Fibroblast of villous mesenchyme (primary cell): ENCODE data around the gene MOV10L1. TPM values are rescaled to one million over a fixed set of nuclear protein-coding genes. Genes with fewer than 3 reads are reported as not detected.

Experiments used
- DNase-seq: peaks from one replicate; pipeline ENCODE4 v3.0.0-alpha.2; 2010; ENCODE audit warnings: low read depth
- H3K4me3 ChIP-seq: 2 replicates; pipeline ENCODE4 v1.5.1; 2011; ENCODE audit warnings: low read depth, mild to moderate bottlenecking, low read length
- CTCF ChIP-seq: IDR thresholded peaks from 2 replicates; pipeline ENCODE4 v1.5.1; 2012; ENCODE audit warnings: low read depth, mild to moderate bottlenecking, low read length; ENCODE audit not compliant: insufficient read depth
- total RNA-seq: library from RNA; depleted of rRNA; stranded (reverse); fragments of >200 nt; gene quantifications from 2 replicates; pipeline ENCODE4 v1.2.3, GENCODE V29; 2012

MOV10L1 gene
- total RNA-seq, 1 donor = 10.8 TPM

GRCh38 chr22:50105208-50106100 is 15.6 kb downstream of the MOV10L1 start:
- TF ChIP-seq CTCF = no peak
- peak; percentile 76 for DNase-seq

DNA sequence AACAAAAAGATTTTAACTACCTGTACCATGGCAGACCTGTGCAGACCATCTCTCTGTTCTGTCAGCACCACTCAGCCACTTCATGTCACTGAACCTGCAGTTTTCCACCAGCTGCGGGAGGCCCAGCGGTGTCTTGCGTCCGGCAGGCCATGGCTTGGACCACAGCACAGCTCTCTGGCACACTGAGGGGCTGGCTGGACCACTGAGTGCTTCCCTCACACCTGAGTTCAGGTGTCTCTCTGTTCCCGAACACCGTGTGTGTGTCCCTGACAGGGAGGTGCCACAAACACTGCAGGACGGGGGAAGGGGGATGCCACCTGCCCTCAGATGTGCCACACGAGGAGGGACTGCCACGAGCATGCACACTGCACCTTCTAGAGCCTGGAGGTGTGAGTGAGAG is 17.7 kb downstream of the MOV10L1 start:
- no peak for TF ChIP-seq CTCF

More at GRCh38 chr22:50105208-50106100, 15.6 kb downstream of the MOV10L1 start:
- no peak overlapping the region for H3K4me3 ChIP-seq

DNA sequence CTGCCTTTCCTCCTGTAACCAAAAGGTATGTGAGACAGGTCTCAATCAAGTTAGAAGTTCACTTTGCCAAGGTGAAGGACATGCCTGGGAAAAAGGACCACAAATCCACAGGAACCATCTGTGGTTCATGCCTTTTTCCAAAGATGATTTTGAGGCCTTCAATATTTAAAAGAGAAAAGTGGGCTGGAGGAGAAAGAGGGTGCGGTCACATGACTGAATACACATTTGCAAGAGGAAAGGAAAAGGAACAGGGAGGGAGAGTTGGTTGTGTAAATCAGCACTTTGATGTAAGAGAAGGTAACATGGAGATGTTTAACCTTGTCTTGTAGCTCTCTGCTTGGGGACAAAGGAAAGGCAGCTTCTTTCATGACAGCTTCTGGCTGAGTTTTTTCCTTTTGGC is 21.2 kb downstream of the MOV10L1 start:
- H3K4me3 ChIP-seq = no peak overlapping the region
- no peak for DNase-seq
- no peak for TF ChIP-seq CTCF

More for the DNA sequence above, 17.7 kb downstream of the MOV10L1 start:
- no peak for DNase-seq
- no peak overlapping the region for H3K4me3 ChIP-seq

GRCh38 chr22:50112151-50113118 is 22.6 kb downstream of the MOV10L1 start:
- H3K4me3 ChIP-seq = no peak overlapping the region
- peak; percentile 91 for DNase-seq
- no peak for TF ChIP-seq CTCF

- peak; percentile 95 for DNase-seq
- no peak for TF ChIP-seq CTCF
- H3K4me3 ChIP-seq = peak overlapping the region; percentile 58
Observed at GRCh38 chr22:50114221-50115021, 24.6 kb downstream of the MOV10L1 start.

DNA sequence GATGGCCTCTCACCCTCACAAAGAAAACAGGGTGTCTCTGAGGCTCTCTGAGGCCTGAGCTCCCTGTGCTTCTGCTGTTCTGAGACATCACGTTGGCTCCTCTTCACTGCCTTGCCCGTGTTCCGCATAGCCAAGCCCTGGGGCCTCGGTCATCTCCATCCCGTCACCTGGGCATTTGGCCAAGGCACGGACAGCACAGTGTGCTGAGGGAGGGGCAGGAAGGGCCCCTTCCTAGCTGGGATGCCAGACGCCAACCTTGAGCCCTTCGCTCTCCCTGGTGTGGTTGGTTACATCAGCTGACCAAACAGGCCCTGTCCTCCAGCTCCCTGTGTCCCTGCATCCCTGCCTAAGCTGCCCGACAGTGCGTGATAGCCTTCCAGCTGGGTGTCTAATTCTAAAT is 25.9 kb downstream of the MOV10L1 start:
- peak; percentile 65 for DNase-seq
- H3K4me3 ChIP-seq = no peak overlapping the region
- no peak for TF ChIP-seq CTCF
